GM18951 (cell line): Measurements from ENCODE around the gene ZNF280C.

Experiments used
- POLR2A ChIP-seq: IDR thresholded peaks from 4 replicates; pipeline ENCODE4 v1.6.1; 2011; ENCODE audit warnings: mild to moderate bottlenecking; ENCODE audit not compliant: insufficient read length, insufficient read depth; ENCODE audit errors: extremely low read depth
- in situ Hi-C: fragments of 300-500 bp; cut with MboI; formaldehyde crosslinking; loops from one replicate; pipeline ENCODE4 v1.12.0; 2022; ENCODE audit warnings: low sequenced_read_pairs, mixed read lengths, inconsistent platforms; ENCODE audit not compliant: unreplicated experiment

The ZNF280C gene

DNA sequence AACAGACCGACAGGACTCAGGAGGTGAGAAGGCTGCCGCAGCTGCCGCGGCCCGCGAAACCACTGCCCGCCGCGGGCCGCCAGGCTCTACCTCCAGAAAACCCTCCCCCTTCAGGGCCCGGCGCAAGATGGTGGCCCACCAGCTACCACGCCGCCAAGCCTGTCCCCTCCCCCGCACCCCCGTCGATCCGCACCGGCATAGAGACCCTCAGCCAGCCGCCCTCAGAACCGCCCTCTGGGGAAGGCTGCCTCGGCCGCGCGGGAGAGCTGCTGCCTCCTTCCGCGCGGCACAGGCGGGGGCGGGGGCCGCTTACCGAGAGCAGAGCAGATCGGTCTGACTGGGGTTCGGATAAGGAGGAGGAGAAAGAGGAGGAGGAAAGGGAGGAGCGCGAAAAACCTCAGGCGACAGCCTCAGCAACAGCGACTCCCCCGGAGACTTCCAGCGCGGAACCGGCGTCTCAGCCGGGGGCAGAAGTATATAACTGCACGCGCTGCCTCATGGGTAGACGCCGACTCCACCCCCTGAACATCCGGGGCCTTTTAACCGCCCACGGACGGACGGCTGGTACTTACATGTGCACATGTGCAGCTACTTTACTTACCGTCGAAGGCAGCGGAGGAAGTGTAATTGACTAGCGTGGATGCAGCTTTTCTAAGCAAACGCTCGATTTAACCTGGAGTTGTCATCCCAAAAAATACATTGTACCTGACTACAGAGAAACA, at the start of gene ZNF280C:
Gene ZNF280C, minus strand, starts transcription at position 451 of the 722 bp plus-strand sequence. CDS start 8,450 bp downstream, outside the sequence.
- peak; percentile 92 for TF ChIP-seq POLR2A
- in situ Hi-C loops, result no loop called here

GRCh38 chrX:130304587-130305368, 36.1 kb upstream of the ZNF280C start:
- TF ChIP-seq POLR2A, result no peak
- in situ Hi-C loops, result no loop called here

DNA sequence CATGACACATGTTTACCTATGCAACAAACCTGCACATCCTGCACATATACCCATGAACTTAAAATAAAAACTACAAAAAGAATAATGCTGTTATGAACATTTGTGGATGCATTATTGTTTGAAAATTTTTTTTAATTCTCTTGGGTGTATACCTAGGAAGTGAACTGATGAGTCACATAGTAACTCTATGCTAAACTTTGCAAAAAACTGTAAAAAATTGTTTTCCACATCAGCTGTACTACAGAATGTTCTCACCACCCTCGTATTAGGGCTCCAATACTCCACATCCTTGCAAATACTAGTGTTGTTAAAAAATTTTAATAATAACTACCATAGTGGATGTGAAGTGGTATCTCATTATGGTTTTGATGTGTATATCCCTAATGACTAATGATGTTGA, 33.3 kb upstream of the ZNF280C start:
- TF ChIP-seq POLR2A, result no peak
- in situ Hi-C loops, result no loop called here

- TF ChIP-seq POLR2A, result no peak
- in situ Hi-C loops, result no loop called here
These were observed 32.7 kb upstream of the ZNF280C start for GRCh38 chrX:130301405-130301804.

DNA sequence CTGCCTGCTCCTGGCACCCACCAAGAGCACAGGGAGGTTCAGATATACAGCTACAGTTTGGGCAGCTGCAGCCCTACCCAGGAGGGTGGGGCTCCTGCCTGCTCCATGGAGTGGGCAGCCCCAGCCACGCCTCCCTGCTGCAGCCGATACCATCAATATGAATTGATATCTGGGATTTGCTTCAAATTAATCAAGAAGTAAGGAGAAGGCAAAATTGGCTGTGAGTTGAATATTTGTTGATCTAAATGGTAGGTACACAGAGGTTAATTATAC, 31.2 kb upstream of the ZNF280C start:
- in situ Hi-C loops, result no loop called here

GRCh38 chrX:130299279-130300009, 30.7 kb upstream of the ZNF280C start:
- no peak for TF ChIP-seq POLR2A
- in situ Hi-C loops, result no loop called here

More for the DNA sequence above, 31.2 kb upstream of the ZNF280C start:
- no peak for TF ChIP-seq POLR2A

DNA sequence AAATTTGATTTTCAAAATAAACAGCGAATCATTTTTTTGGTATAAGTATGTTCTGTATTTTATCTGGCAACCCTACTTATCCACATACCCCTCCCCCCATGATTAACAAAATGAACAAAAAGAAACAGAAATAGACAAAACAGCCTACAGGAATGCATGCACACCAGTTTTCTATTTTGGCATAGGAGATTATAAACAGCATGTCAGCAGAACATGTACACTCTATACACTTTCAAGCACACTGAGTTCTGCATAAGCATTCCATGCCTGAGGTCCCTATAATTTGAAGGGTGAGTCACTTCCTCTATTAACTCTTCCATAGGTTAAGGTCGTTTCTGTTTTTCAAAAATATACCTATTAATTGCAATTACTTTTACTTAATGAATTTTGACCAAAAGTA, 28.0 kb upstream of the ZNF280C start:
- no peak for TF ChIP-seq POLR2A
- in situ Hi-C loops, result no loop called here

GRCh38 chrX:130296297-130296678, 27.6 kb upstream of the ZNF280C start:
- TF ChIP-seq POLR2A, result no peak
- in situ Hi-C loops, result no loop called here

DNA sequence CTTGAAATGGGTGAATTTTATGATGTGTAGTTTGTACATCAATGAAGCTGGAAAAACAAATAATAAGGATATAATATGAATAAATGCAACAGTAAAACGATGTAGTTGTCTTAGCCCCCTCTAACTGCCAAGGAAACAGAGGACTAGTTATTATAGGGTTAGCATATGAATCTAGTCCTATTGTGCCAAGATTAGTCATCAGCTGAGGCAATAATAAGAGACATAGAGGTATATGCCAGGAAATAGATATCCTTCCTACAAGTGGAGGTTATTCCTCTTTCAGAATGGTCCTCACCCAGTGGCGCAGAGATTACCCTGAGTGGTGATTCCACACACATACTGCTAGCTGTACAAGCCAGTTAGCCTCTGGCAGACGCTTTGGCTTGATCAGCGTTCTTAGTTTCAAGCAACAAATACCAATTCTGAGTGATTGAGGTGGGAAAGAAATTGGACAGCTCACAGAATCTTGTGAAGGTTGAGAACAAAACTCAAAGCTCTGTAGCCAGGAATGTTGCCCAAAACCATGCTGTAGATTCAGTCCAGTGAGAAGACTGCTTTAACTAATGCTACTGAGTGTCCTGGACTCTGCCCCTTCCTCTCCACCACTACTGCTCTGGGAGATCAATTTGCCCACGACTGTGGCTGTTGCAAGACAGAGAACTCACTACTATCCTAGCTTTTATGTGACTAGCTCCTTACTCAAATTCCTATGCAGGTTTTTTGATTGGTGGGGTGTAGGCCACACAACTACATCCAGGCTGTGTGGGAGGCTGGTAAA, 27.0 kb upstream of the ZNF280C start:
- in situ Hi-C loops, result no loop called here
- TF ChIP-seq POLR2A, result no peak

DNA sequence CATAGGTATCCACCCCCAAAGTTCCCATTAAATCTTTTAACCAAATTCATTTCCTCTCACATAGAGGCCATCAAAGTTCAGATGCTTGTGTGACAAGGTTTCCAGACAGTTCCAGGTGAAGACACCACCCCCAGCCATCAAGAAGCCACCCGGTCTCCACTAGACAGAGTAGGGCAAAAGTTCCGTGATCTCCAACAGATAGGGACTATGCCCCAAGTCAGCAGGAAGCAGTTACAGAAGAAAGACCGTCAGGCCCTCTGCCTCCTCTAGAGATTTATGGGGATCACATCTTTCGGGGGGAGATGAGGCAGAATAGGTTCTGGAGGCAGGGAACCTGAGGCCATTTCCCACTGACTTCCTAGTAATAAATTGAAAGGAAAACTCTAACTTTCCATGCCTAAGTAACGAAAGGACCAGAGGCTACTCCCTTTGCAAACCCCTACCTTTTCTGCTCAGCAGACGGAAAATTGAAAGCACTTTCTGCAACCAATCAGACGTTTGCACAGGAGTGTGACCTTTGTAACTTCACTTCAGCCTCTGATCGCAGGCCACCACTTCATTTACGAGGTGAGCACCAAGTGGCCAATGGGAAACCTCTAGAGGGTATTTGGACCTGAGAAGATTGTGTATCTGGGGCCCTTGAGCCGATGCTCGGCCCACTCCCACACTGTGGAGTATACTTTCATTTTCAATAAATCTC, 18.5 kb upstream of the ZNF280C start:
- no peak for TF ChIP-seq POLR2A

DNA sequence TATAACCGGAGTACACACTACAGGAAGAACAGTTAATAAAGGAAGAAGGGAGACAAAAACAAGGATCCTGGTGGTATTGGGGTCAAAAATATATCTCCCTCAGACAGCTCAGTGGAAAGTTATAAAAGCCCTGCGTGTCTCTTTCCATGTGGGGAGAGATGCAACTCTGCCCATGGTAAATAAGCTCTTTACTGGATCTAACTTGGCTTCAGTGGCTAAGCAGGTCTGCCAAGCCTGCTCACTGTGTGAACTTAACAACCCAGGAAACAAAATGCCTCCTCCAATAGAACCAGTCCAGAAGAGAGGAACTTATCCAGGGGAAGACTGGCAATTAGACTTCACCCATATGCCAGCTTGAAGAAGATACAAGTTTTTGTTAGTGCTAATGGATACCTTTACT, 17.0 kb upstream of the ZNF280C start:
- in situ Hi-C loops, result no loop called here
- TF ChIP-seq POLR2A, result no peak

More for the DNA sequence above, 18.5 kb upstream of the ZNF280C start:
- in situ Hi-C loops, result no loop called here

DNA sequence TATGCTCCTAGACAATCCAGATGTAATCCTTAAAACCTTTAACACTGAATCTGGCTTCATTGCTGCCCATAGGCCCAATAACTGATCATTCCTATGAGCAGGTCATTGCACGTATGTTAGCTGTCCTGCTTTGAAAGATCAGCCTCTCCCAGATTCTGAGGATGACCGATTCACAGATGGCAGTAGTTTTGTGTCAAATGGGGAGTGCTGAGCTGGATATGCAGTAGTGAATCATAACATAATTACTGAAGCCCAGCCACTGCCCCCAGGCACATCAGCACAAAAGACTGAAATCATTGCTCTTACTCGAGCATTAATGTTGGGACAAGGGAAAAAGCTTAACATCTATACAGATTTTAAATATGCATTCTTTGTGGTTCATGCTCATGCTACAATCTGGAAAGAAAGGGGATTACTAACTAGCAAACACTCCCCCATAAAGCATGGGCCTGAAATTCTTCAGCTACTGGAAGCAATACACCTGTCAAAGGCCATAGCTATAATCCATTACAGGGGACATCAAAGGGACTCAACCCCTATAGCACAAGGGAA, 16.4 kb upstream of the ZNF280C start:
- TF ChIP-seq POLR2A, result no peak
- in situ Hi-C loops, result no loop called here
